OCI-LY7 (cell line): ENCODE data around the gene ZNF835. TPM values are rescaled to one million over a fixed set of nuclear protein-coding genes. Genes with fewer than 3 reads are reported as not detected.

ENCODE experiments used
- BruUV-seq: library from RNA; stranded (reverse); fragments of 400-500 nt; replicated peaks from 2 replicates; lab custom pipeline; 2021; lab: Mats Ljungman, UMichigan
- CTCF ChIA-PET: fragments of 300-600 bp; sonication (Branson Sonifier 250); formaldehyde crosslinking; loops from one replicate; lab custom pipeline; 2022; ENCODE audit warnings: antibody characterized with exemption; ENCODE audit not compliant: unreplicated experiment; lab: Charles Lee
- POLR2A ChIA-PET: fragments of 300-600 bp; sonication (Branson Sonifier 250); formaldehyde crosslinking; loops from one replicate; lab custom pipeline; 2022; ENCODE audit warnings: antibody characterized with exemption; lab: Charles Lee
- DNase-seq: peaks from one replicate; pipeline ENCODE4 v3.0.0-alpha.2; 2015; ENCODE audit warnings: low spot score
- H2AFZ ChIP-seq: fragments of 200-600 bp; sonication (generic), shearing (Covaris generic); 2 replicates; pipeline ENCODE4 v1.6.1; 2014; ENCODE audit warnings: mild to moderate bottlenecking, antibody characterized with exemption, low read length, moderate library complexity
- H3K27ac ChIP-seq: fragments of 200-600 bp; sonication (generic); 2 replicates; pipeline ENCODE4 v1.5.1; 2014; ENCODE audit warnings: mixed run types, low read depth, mild to moderate bottlenecking, moderate library complexity, low read length, inconsistent platforms; ENCODE audit not compliant: poor library complexity, severe bottlenecking
- H3K36me3 ChIP-seq: fragments of 200-600 bp; sonication (generic); 2 replicates; pipeline ENCODE4 v1.6.1; 2014; ENCODE audit warnings: mild to moderate bottlenecking, antibody characterized with exemption, low read length, moderate library complexity, mixed read lengths; ENCODE audit not compliant: insufficient read depth
- H3K4me1 ChIP-seq: fragments of 200-600 bp; sonication (generic); 2 replicates; pipeline ENCODE4 v1.5.1; 2014; ENCODE audit warnings: mild to moderate bottlenecking, low read length; ENCODE audit not compliant: insufficient read depth, poor library complexity, severe bottlenecking
- H3K4me2 ChIP-seq: fragments of 200-600 bp; sonication (generic); 2 replicates; pipeline ENCODE4 v1.6.1; 2014; ENCODE audit warnings: mild to moderate bottlenecking, low read length
- H3K4me3 ChIP-seq: fragments of 200-600 bp; sonication (generic); 2 replicates; pipeline ENCODE4 v1.5.1; 2014; ENCODE audit warnings: mild to moderate bottlenecking, low read depth, low read length; ENCODE audit not compliant: poor library complexity, severe bottlenecking
- H3K79me2 ChIP-seq: fragments of 200-600 bp; sonication (generic); 2 replicates; pipeline ENCODE4 v1.6.1; 2016; ENCODE audit warnings: low read depth, mild to moderate bottlenecking, low read length, moderate library complexity, mixed read lengths; ENCODE audit not compliant: insufficient read depth
- H3K9me2 ChIP-seq: fragments of 200-600 bp; sonication (generic); 2 replicates; pipeline ENCODE4 v1.6.1; 2016; ENCODE audit warnings: mild to moderate bottlenecking, low read length, mixed read lengths; ENCODE audit not compliant: insufficient read depth
- H3K9me3 ChIP-seq: fragments of 200-600 bp; sonication (generic); 2 replicates; pipeline ENCODE4 v1.6.1; 2014; ENCODE audit warnings: mild to moderate bottlenecking, mixed run types, low read length, mixed read lengths
- H4K20me1 ChIP-seq: fragments of 200-600 bp; sonication (generic); 2 replicates; pipeline ENCODE4 v1.6.1; 2014; ENCODE audit warnings: mild to moderate bottlenecking, antibody characterized with exemption, low read length, moderate library complexity, mixed read lengths; ENCODE audit not compliant: insufficient read depth
- CTCF ChIP-seq: fragments of 200-600 bp; sonication (generic); conservative IDR thresholded peaks from 2 replicates; pipeline ENCODE4 v1.5.1; 2014; ENCODE audit warnings: mild to moderate bottlenecking, antibody characterized with exemption, low read length, moderate library complexity, mixed read lengths
- EZH2phosphoT487 ChIP-seq: fragments of 200-600 bp; sonication (generic); IDR thresholded peaks from 2 replicates; pipeline ENCODE4 v1.6.1; 2018; ENCODE audit warnings: low read depth, borderline replicate concordance, mild to moderate bottlenecking, mixed run types, antibody characterized with exemption, low read length, moderate library complexity, mixed read lengths
- intact Hi-C: fragments of 100-400 bp; cut with micrococcal nuclease; formaldehyde crosslinking; loops from one replicate; pipeline ENCODE4 v1.10.0; 2022; ENCODE audit not compliant: unreplicated experiment
- total RNA-seq, 2 experiments: library from RNA; depleted of rRNA in 1 of 2; stranded (reverse); fragments of >200 nt in 1 of 2; shearing (Covaris generic) in 1 of 2; gene quantifications; 2 replicates each; pipeline ENCODE4 v1.2.3, GENCODE V29; 2014 to 2022

Gene ZNF835
- total RNA-seq, 2 experiments from 2014 or later = not detected

DNA sequence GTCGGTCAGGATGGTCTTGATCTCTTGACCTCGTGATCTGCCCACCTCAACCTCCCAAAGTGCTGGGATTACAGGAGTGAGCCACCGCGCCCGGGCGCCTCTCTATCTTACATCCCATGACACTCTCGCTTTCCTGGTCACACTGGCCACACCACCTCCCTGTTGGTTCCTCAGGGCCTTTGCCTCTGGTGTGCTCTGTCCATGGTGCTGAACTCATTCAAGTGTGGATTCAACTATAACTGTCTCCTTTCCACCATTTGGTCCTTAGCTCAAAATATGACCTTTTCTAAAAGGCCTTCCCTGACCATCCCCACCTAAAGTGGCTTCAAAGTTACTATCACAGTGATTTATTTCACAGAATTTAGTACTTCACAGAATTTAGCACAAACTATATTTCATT, 32.3 kb downstream of the ZNF835 start:
- Histone ChIP-seq H3K9me3 (no peaks in the 10 kb centered on the region), H3K79me2 (no peaks in the 10 kb centered on the region), H3K36me3 (no peaks in the 10 kb centered on the region), H3K4me3 (no peak overlapping the region), H3K4me2 (no peak overlapping the region), H3K9me2 (no peaks in the 10 kb centered on the region), H3K27ac (no peak overlapping the region), H4K20me1 (no peaks in the 10 kb centered on the region), H2AFZ (no peak overlapping the region), H3K4me1 (no peaks in the 10 kb centered on the region)
- POLR2A ChIA-PET = no interaction called here
- peak; percentile 28 for DNase-seq
- no peak for TF ChIP-seq CTCF
- TF ChIP-seq EZH2phosphoT487 = no peak
- no TSS peak for BruUV-seq
- CTCF ChIA-PET = no interaction called here
- intact Hi-C loops = no loop called here

DNA sequence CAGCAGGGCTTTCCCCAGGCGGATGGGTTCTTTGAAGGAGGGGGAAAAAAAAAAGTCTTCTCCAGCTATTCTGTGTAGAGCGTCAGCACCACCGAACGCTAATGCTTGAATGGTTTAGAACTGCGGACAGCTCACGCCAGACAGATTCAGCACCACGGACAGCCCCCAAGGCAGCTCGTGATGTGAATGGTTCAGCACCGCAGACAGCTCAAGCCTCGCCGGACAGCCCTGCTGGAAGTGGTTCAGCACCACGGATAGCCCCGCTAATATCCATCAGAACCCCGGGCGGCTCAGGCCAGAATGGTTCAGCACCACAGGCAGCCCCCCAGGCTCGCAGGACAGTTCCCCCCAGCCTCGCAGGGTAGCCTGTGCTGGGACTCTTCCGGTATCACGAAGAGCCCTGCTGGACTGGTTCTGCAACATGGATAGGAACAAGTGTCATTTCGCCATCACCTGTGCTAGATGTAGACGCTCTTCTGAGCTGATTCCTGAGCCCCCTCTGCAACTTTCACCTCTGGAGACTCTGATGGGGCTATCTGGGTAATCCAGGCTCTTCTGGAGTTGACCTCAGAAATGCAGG, 33.5 kb downstream of the ZNF835 start:
- intact Hi-C loops = no loop called here
- DNase-seq = peak; percentile 41
- no peak overlapping the region for H3K4me2 ChIP-seq
- H3K9me2 ChIP-seq = no peaks in the 10 kb centered on the region
- no peaks in the 10 kb centered on the region for H3K79me2 ChIP-seq
- no peak for TF ChIP-seq CTCF
- TF ChIP-seq EZH2phosphoT487 = no peak
- peaks cover 5% of the 10 kb centered on the region for H3K9me3 ChIP-seq
- H3K36me3 ChIP-seq = no peaks in the 10 kb centered on the region
- no peak overlapping the region for H3K4me3 ChIP-seq
- no peaks in the 10 kb centered on the region for H3K4me1 ChIP-seq
- no peaks in the 10 kb centered on the region for H4K20me1 ChIP-seq
- no peak overlapping the region for H2AFZ ChIP-seq
- no peak overlapping the region for H3K27ac ChIP-seq
- CTCF ChIA-PET = no interaction called here
- POLR2A ChIA-PET = no interaction called here
- no TSS peak for BruUV-seq

DNA sequence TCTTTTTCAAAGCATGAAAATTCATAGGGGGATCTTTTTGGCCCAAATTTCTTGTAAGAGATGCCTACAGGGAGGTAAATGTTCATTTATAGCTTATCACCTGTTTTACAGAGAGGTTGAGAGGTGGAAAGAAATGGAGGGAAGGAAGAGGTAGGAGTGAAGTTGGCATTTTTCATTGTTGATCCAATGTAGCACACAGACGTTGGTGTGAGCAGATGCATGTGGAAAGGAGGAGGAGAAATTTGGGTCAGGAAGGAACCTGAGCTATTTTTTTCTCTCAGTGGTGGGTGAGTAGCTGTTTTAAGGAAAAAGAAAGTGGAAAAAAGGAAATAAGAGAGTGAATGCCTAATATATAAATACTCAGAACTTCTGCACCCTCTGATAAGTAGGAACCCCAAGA, 38.5 kb downstream of the ZNF835 start:
- CTCF ChIA-PET = no interaction called here
- H3K36me3 ChIP-seq = no peaks in the 10 kb centered on the region
- no peaks in the 10 kb centered on the region for H4K20me1 ChIP-seq
- no peak overlapping the region for H3K4me3 ChIP-seq
- no peak for TF ChIP-seq CTCF
- TF ChIP-seq EZH2phosphoT487 = no peak
- BruUV-seq = no TSS peak
- intact Hi-C loops = no loop called here
- H3K27ac ChIP-seq = no peak overlapping the region
- no peak overlapping the region for H2AFZ ChIP-seq
- no peak overlapping the region for H3K4me2 ChIP-seq
- no peaks in the 10 kb centered on the region for H3K9me2 ChIP-seq
- H3K79me2 ChIP-seq = no peaks in the 10 kb centered on the region
- POLR2A ChIA-PET = no interaction called here
- no peak for DNase-seq
- H3K9me3 ChIP-seq = peaks cover 5% of the 10 kb centered on the region
- H3K4me1 ChIP-seq = no peaks in the 10 kb centered on the region
